Activated CD4-positive, alpha-beta T cell treated with anti-CD3 and anti-CD28 coated beads, Interleukin-2, amount 50 U/mL, for 1 hour (primary cell): Measurements from ENCODE around the gene PAGE4.

Experiments
- DNase-seq: peaks from one replicate; pipeline ENCODE4 v3.0.0-alpha.2; 2020

The PAGE4 gene, protein sequence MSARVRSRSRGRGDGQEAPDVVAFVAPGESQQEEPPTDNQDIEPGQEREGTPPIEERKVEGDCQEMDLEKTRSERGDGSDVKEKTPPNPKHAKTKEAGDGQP

DNA sequence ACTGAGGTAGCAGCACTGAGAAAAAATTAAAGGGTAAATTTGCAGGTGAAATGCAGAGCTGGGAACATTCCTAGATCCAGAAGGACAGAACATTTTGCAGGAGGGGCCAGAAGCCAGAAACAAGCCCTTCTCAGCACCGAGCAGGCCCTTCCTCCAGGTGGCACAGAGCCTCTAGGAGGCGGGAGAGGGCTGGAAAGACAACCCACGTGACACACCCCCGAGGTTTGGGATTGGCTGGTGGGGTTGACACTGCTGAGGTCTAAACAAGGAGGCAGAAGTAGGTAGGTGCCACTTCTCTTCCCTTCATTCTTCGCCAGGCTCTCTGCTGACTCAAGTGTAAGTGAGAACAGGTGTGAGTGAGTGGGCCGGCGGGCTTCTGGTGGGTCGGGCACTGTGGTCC is at the start of gene PAGE4:
Gene PAGE4, plus strand, starts transcription at position 288 of the 400 bp plus-strand sequence. CDS start 1,126 bp downstream, outside the sequence.
- no peak for DNase-seq

DNA sequence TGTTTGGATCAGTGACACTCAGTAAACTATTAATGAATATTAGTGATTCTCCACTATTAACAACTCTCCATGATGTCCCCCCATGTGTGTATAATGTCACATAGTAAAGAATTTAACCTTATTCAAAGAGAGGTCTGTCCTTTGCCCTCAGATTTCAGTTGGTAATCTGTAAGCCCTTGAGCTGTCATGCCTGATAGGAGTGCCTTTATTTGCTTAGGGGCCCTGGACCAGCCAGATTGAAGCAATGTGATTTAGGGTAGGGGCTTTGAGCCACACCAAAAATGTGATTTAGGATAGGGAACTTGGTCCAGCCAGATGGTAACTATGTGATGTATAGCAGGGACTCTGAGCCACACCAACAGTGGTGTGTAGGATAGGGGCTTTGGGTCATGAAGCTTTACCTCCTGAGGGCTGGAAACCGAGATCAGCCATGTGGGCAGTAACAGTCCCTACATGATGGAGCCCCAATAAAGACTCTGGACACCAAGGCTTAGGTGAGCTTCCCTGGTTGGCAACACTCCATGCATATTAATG is 44.3 kb upstream of the PAGE4 start:
- no peak for DNase-seq

DNA sequence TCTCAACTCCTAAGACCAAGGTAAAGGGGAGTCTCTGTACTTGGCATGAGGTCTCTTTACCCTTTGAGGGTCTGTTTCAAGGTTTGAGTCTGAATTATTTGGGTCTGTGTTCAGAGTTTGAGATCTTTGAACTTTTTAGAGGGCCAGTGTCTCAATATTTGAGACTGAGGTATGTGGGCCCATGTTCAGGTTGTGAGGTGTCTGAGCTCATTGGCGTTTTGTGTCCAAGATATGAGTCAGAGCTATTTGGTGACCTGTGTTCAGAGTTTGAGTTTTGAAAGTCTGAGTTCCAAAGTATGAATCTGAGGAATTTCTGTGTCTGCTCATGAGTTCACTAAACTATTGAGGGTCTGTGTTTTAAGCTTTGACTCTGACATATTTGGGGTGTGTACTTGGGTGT is 36.7 kb upstream of the PAGE4 start:
- no peak for DNase-seq

DNA sequence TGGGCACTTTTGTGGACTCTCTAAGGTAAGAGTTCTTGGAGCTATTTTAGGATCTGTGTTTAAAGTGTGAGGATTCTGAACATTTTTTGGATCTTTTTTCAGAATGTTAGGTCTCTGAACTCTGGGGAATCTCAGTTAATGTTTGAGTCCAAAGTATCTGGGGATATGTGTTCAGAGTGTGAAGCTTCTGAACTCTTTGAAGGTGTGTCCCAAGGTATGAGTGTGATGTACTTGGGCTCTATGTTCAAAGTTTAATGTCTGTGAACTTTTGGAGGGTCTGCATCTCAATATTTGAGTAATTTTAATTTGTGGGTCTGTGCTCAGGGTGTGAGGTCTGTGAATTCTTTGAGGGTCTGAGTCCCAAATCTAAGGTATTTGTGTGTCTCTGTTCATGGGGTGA is 35.4 kb upstream of the PAGE4 start:
- no peak for DNase-seq

DNA sequence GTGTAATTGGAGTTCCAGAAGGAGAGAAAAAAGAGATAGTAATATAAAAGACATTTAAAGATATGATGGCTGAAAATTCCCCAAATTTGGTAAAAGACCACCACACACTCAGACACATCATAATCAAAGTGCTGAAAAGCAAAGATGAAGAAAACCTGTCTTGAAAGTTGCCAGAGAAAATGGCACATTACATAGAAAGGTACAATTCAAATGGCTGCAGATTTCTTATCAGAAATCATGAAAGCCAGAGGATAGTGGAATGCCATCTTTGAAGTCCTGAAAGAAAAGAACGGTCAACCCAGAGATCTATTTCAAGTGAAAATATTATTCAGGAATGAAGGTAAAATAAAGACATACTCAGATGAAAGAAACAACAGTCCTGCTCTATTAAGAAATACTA is 29.3 kb upstream of the PAGE4 start:
- DNase-seq: no peak

DNA sequence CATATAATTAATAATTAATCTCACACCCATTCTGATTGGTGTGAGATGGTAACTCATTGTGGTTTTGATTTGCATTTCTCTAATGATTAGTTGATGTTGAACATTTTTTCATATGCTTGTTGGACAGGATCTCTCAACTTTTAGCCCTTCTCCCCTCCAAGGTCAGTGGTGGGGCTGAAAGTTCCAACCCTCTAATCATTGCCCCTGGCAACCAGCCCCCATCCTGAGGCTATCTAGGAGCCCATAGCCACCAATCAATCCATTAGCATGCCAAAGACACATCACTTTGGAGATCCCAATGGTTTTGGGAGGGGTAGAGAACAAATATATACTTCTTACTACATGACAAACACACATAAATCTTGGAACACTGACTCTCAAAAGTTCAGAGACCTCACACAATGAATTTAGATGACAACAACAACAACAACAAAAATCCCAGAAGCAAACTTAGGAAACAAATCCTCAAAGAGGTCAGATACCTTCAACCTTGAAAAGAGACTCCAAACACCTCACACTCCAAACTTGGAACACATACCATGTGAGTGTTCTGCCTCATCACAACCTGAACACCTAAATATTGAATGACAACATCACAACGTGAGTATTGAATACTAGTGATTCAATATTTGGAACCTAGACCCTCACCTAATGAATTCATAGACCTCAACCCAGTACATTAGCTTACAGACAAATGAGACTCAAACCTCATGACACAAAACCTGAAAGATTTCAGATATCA is 19.0 kb upstream of the PAGE4 start:
- DNase-seq: no peak

DNA sequence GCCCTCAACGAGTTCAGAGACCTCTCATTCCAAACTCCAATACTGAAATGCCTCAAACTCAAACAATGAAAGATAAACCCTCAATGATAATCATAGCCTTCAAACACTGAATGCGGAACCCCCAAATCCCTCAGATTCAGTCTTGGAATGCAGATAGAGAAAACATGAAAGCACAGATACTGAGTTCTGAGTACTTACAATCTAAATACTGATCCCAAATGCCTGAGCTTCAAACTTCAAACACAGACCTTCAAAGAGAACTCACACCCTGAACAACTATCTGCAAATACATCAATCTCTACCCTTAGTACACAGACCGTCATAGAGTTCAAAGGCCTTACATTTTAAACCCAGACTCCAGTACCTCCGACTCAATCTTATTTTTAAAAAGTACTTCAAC is 16.9 kb upstream of the PAGE4 start:
- no peak for DNase-seq

DNA sequence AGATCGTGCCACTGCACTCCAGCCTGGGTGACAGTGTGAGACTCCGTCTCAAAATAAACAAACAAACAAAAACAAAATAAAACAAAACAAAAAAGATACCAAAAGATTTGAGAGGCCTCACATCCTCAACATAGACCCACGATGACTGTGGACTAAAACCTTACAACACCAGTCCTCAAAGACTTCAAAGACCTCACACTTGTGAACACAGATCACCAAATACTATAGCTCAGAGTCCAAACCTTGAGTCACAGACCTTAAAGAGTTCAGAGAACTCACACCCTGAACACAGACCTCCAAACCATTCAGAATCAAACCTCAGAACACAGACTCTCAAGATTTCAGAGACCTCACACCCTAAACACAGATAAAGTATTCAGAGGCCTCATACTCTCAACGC is 12.7 kb upstream of the PAGE4 start:
- no peak for DNase-seq

DNA sequence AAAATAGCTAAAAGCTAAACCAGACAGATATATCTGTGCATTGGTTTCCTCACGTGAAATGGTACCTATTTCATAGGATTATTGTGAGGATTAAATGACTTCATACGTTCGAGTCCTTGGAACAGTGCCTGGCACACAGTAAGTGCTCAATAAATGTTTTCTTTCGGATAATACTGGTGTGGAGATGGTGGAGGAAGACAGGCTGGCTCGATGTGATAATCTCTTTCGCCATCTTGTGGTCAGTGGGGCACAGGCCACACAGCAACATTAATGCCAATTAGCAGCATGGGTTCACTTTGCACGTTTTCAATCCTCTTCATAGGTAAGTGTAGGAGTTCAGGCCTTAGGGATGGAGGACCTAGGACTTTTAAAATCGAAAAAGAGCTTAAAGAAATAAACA is 9.3 kb downstream of the PAGE4 start:
- no peak for DNase-seq

DNA sequence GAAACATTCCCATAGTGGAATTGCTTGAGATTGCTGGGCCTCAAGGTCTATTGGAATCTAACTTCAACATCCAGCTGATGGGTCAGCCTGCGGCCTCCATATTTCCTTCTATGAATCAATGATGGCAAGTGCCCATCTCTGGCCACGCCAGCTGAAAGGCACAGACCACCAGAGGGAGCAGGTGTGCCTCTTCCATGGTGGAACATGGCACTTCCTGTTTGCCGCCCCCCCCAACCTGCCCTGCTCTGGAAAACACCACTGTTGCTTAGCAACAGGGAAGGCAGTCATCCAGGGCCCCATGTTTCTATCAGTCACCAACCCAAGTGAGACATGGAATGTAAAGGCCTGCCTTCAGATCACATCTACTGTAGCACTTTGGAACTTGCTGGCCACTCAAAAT is 11.6 kb downstream of the PAGE4 start:
- DNase-seq: peak; percentile 8

DNA sequence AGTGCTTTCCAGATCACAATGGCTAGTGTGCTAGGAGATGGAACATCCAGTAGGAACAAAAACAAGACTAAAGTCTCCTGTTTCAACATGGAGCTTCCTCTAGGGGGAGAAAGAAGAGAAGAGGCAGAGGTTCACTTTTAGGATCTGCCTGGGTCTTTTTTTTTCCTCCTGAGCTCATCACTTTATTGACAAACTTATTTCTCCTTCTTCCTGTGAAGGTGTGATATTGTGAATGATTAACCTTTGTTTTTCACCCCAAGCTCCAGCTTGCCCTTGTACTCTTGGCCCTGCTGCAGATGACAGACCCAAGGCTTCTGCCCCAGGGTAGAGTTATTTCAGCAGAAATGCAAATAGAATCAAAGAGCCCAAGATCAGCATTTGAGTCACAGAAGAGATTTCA is 13.5 kb downstream of the PAGE4 start:
- DNase-seq: no peak

DNA sequence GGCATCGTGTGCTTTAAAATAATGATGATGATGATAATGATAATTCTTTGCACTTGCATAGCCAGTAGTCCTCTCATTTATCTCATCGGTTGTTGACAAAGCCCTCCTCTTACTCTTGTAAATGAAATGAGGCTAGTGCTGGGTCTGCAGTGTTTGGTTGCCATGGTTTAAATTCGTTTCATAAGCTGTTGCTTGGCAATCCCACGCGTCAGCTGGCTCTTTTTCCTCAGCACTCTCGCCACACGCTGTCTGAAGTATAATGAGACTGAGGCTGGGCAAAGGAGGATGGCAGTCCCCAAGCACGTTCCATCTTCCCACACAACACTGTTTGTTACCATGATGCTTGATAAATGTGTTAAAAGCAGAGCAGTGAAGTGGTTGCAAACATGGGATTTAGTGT is 15.5 kb downstream of the PAGE4 start:
- DNase-seq: no peak

DNA sequence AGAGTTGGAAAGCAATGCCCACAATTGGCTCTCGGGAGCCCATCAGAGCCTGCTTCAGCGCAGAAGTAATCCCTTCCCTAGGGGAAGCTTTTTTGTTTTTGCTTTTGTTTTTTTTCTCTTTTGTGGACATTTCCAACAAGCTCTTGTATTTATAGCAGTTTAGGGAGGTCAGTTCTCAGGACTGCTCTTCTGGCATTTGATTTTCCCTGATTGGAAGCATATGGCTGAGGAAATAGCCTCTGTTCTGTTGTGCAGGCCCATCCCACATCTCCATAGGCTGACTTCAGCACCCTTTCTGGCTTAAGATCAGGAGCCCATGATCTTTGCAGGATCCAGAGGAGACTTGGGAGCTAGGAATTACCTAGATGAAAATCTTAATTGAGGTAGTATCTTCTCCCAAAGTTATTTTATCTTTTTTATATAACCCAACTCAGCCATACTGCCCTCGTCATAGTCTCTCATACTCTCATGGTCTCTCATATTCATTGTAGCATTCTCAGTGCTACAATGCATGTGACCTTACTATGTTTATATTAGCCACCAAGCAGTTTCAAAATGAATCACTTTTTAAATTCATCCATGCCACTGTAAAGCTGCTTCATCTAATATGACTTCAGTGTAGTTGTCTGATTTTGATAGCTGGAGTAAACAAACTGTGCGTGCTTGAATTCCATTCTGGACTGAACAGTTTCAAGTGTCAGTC is 16.7 kb downstream of the PAGE4 start:
- no peak for DNase-seq

DNA sequence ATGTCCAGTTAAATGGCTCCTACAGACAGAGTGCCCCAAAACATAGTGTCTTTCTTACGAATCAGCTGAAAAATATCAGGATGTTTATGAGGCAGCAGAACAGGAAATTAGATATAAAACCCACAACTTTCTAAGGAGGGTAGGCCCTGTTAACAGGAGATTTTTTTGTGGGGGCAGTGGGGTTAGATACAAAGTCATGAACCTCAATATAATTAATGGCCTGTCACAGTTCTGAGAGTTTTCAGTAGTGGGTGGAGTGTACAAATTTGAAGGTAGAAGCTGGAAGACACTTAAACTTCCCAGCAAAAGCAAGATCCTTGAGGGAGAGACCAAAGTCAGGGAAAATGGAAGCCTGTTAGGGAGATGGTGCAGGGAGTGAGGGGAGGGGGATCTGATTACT is 17.4 kb downstream of the PAGE4 start:
- no peak for DNase-seq

DNA sequence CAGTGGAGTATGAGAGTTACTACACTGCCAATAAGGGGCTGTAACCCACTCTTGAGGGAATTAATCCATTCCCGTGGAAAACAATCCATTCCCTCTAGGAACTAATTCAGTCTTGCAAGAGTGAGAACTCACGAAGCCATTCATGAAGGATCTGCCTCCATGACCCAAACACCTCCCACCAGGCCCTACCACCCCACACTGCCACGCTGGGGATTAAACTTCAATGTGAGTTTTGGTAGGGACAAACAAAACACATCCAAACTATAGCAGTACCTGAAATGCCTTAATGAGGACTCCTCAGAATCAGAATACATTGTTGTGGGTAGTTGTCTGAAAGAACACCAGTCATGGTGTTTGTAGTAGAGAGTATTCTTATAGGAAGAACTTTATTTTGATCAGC is 19.2 kb downstream of the PAGE4 start:
- no peak for DNase-seq

DNA sequence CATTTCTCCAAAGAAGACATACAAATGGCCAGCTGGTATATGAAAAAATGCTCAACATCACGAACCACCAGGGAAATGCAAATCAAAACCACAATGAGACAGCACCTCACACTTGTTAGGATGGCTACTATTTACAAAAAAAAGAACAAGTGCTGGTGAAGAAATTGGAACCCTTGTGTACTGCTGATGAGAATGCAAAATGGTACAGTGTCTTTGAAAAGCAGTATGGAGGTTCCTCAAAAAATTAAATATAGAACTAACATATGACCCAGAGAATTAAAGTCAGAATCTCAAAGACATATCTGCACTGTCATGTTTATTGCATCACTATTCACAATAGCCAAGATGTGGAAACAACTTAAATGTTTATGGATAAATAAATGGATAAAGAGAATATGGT is 20.9 kb downstream of the PAGE4 start:
- DNase-seq: no peak

DNA sequence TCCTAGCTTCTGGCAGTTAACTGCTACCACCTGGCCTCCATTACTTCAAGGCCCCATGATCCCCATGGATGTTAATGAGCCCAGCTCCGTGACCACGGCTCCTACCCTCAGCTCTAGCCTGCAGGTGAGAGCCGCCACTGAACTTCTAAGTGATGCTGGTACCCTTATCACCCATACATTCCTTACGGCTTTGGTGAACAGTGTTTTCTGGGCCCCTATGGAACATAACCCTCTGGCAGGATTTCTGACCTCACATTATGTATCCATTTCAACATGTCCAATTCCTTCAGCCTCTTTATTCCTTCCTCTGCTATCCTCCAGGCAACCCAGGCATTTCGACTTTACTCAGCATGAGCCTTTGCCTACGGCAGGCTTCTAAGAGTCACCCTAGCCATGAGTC is 24.6 kb downstream of the PAGE4 start:
- DNase-seq: no peak

DNA sequence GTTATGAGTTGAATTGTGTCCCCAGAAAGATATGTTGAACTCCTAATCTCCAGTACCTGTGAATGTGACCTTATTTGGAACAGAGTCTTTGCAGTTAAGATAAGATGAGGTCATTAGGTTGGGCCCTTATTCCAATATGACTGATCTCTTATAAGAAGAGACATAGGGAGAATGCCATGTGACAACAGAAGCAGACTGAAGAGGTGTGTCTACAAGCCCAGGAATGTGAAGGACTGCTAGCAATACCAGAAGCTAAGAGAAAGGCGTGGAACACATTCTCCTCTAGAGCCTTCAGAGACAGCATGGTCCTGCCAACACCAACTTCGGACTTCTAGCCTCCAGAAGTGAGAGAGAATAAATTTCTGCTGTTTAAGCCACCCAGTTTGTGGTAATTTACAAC is 27.7 kb downstream of the PAGE4 start:
- no peak for DNase-seq

DNA sequence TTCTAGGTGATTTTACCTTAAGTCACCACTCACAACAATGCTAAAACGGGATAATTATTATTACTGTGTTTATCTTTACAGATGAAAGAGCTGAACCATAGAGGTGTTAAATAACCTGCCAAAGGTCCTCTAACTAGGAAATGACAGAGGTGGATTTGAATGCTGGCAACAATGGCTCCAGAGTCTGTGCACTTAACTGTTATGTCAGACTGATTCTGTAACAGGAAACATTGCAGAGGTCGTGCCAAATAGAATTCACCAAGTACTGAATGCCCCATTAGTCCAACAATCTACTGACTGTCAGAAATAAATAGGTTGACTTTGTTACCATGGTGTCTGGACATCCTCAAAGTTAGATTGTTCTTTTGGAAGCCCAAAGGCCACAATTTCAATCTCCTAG is 29.2 kb downstream of the PAGE4 start:
- no peak for DNase-seq

DNA sequence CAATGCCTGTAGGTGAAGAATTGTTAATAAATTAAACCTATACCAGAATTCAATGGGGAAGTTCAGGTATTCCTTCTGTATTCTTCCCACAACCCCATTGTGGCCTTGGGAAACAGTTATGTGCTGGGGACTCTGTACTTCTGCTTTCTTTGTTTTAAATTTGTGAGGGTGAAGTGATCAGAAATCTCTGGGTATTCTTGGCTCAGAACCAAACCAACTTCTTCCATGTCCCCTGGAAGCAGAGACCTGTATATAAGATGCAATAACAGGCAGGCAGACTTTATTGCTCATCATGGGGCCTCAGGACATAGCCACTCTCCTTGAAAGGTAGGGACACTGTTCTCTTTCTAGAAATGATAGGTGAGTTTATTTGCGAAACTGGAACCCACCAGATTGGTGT is 30.4 kb downstream of the PAGE4 start:
- no peak for DNase-seq

DNA sequence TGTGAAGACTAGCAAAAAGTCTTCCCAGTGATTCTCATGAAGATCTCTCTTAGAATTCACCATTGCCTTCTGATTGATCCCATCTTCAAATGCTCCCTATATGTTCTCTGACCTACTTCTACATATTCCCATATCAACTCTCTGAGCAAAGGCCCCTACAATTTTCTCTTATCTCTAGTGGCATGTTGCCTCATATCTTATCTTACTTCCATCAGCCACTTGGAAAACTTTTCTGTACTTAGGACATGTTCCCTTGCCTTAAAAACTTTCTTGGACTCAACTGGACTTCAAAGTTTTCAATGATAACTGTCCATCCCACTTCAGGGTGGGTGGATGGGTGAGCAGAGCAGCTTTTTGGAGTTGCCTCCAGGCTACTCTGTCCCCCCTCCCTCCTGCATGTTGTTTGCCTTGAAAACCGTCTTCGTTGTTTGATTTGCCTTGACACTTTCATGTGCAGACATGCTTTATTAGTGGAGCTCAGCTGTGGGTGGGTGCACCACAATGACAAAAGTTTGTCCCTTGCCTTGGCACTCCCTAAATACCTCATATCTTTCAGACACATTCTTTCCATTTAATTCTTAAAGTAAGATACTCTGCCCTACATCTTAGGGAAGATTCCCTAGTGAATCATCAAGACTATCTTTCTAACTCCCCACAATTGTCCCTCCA is 31.9 kb downstream of the PAGE4 start:
- no peak for DNase-seq

DNA sequence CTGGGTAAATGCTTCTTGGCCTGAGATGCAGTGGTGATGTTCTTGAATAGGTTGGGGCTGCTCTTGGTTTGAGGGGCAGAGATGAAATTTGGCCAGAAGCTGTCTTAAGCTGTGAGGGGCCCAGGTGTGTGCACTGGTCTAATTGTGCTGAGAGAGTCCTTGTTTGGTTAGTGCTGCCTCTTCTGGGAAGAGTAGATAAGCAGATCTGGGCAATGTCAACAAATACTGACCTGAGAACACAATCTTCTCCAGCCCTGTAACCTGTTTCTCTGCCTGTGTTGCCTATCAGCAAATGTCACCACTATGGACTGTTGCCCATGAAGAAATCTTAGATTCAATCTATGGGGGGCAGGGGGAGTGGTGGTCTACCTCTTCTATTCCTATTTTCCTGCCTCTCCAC is 33.0 kb downstream of the PAGE4 start:
- no peak for DNase-seq

DNA sequence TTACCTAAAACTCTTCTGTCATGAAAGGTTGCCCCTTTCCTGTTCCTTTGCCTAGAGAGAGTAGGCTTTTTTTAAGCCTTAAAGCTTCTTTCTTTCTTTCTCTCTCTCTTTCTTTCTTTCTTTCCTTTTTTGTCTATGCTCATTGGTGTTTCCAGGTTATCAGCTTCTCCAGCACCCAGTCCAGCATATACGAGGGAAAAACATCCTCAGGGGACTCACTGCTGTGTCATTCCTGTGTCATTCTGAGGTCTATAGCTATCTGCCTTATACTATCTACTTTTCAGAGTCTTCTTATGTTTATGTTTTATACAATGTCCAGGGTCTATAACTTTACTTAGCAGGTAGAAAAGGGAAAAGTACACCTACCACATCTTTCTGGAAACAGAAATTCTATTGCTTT is 39.6 kb downstream of the PAGE4 start:
- no peak for DNase-seq

DNA sequence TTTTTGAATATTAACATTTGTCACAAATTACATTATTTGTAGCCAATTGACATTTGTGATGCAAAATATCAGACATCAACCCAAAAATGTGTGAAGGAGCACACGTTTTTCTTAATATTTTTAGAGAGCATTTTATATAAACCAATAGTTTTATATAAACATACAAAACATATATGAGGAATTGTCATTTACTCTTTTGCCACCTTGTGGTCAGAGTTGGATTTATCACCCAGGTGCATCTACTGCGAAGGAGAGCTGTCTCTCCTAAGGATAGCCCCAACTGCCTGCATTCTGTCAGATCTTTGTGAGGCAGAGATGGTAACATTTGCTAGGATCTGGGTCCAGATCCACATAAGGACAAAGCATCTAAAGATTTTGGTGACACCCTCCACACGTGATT is 47.6 kb downstream of the PAGE4 start:
- no peak for DNase-seq
